ENCODE results near the gene PCDHA5.
"Not testable (repeated sequence)": the region's sequence is repeated elsewhere in the genome, so short reads cannot be mapped to it uniquely, and the experiment has no call there.

The PCDHA5 gene

DNA sequence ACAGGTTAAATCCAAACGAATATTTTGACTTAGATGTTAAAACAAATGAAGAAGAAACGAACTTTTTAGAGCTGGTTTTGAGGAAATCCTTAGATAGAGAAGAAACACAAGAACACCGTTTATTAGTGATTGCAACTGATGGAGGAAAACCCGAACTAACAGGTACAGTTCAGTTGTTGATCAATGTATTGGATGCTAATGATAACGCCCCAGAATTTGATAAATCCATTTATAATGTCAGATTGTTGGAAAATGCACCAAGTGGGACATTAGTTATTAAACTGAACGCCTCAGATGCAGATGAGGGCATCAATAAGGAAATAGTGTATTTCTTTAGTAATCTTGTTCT, 842 bp downstream of the PCDHA5 start:
- DNase-seq: peak in 1 of 10 donors; percentile 28
- intact Hi-C loops (cut with DNase I): no loop called here

DNA sequence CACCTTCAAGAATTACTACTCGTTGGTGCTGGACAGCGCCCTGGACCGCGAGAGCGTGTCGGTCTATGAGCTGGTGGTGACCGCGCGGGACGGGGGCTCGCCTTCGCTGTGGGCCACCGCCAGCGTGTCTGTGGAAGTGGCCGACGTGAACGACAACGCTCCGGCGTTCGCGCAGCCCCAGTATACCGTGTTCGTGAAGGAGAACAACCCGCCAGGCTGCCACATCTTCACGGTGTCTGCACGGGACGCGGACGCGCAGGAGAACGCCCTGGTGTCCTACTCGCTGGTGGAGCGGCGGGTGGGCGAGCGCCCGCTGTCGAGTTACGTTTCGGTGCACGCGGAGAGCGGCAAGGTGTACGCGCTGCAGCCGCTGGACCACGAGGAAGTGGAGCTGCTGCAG, 1.6 kb downstream of the PCDHA5 start:
- peak in 1 of 10 donors; percentile 48 for DNase-seq
- intact Hi-C loops (cut with DNase I): not testable (repeated sequence)

DNA sequence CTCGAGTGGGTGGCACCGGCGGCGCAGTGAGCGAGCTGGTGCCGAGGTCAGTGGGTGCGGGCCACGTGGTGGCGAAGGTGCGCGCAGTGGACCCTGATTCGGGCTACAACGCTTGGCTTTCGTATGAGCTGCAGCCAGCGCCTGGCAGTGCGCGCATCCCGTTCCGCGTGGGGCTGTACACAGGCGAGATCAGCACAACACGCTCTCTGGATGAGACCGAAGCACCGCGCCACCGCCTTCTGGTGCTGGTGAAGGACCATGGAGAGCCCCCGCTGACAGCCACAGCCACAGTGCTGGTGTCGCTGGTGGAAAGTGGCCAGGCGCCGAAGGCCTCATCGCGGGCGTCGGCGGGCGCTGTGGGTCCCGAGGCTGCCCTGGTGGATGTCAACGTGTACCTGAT, 2.1 kb downstream of the PCDHA5 start:
- peak in 2 of 10 donors; percentile 61 to 82 for DNase-seq

DNA sequence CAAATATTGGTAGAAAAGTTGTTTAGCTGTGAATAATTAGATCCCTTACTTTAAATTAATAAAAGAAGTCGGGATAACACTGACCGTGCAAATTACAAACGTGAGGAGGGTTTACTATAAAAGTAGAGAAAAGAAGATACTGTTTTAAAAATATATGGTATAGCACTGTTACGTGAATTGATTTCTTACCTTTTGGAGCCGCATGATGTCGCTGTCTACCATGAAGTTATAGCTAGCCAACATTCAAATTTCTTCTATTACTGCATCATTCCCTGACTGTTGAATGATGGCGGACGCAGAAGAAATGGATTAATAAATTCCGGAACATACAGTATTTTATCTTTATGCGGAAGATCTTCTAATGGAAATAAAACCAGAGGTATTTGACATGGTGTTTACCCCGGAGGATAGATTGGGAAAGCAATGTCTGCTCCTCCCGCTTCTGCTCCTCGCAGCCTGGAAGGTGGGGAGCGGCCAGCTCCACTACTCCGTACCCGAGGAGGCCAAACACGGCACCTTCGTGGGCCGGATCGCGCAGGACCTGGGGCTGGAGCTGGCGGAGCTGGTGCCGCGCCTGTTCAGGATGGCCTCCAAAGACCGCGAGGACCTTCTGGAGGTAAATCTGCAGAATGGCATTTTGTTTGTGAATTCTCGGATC, 6.4 kb downstream of the PCDHA5 start, which contains the start of gene PCDHA6:
PCDHA6 (plus strand) TSS at position 257 of the 658 bp plus-strand sequence; CDS start at position 389, 132 bp downstream.
- DNase-seq: no peak
- intact Hi-C loops (cut with DNase I): no loop called here

More for the DNA sequence above, 2.1 kb downstream of the PCDHA5 start:
- intact Hi-C loops (cut with DNase I): no loop called here

DNA sequence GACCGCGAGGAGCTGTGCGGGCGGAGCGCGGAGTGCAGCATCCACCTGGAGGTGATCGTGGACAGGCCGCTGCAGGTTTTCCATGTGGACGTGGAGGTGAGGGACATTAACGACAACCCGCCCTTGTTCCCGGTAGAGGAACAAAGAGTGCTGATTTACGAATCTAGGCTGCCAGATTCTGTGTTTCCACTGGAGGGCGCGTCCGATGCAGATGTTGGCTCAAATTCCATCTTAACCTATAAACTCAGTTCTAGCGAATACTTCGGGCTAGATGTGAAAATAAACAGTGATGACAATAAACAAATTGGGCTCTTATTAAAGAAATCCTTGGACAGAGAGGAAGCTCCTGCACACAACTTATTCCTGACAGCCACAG, 6.9 kb downstream of the PCDHA5 start:
- intact Hi-C loops (cut with DNase I): no loop called here
- DNase-seq: no peak

DNA sequence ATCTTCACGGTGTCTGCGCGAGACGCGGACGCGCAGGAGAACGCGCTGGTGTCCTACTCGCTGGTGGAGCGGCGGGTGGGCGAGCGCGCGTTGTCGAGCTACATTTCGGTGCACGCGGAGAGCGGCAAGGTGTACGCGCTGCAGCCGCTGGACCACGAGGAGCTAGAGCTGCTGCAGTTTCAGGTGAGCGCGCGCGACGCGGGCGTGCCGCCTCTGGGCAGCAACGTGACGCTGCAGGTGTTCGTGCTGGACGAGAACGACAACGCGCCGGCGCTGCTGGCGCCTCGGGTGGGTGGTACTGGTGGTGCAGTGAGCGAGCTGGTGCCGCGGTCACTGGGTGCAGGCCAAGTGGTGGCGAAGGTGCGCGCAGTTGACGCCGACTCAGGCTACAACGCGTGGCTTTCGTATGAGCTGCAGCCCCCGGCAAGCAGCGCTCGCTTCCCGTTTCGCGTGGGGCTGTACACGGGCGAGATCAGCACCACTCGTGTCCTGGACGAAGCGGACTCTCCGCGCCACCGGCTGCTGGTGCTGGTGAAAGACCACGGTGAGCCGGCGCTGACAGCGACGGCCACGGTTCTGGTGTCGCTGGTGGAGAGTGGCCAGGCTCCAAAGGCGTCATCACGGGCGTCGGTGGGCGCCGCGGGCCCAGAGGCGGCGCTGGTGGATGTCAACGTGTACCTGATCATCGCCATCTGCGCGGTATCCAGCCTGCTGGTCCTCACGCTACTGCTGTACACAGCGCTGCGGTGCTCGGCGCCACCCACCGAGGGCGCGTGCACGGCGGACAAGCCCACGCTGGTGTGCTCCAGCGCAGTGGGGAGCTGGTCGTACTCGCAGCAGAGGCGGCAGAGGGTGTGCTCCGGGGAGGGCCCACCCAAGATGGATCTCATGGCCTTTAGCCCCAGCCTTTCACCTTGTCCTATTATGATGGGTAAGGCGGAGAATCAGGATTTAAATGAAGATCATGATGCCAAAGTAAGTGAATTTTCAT, 8.4 kb downstream of the PCDHA5 start:
- DNase-seq: peak in 3 of 10 donors; percentile 50 to 76 (median 59)
- intact Hi-C loops (cut with DNase I): not testable (repeated sequence)

DNA sequence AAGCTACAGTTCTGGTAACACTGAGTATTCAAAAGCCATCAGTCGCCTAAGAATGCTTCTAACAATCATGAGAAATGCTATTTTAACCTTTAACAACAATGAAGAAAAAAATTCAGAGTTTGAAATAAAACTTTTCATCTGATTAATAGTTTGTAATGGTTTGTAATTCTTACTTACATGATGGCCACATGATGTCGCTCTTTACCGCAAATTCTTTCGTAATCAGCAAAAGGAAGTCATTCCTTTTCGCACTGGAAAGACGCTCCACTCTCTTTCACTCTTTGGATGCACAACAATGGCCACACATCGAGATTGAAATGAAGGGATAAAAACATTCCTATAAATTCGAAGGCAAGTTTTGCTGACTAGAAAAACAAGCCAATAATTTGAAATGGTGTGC, 12.6 kb downstream of the PCDHA5 start, which contains the start of gene PCDHA7:
PCDHA7 (plus strand) TSS at position 277 of the 400 bp plus-strand sequence; CDS start at position 392, 115 bp downstream.
- DNase-seq: no peak
- intact Hi-C loops (cut with DNase I): no loop called here

DNA sequence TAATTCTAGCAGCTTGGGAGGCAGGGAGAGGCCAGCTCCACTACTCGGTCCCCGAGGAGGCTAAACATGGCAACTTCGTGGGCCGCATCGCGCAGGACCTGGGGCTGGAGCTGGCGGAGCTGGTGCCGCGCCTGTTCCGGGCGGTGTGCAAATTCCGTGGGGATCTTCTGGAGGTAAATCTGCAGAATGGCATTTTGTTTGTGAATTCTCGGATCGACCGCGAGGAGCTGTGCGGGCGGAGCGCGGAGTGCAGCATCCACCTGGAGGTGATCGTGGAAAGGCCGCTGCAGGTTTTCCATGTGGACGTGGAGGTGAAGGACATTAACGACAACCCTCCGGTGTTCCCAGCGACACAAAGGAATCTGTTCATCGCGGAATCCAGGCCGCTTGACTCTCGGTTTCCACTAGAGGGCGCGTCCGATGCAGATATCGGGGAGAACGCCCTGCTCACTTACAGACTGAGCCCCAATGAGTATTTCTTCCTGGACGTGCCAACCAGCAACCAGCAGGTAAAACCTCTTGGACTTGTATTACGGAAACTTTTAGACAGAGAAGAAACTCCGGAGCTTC, 13.1 kb downstream of the PCDHA5 start:
- intact Hi-C loops (cut with DNase I): not testable (repeated sequence)
- peak in 2 of 10 donors; percentile 57 for DNase-seq

DNA sequence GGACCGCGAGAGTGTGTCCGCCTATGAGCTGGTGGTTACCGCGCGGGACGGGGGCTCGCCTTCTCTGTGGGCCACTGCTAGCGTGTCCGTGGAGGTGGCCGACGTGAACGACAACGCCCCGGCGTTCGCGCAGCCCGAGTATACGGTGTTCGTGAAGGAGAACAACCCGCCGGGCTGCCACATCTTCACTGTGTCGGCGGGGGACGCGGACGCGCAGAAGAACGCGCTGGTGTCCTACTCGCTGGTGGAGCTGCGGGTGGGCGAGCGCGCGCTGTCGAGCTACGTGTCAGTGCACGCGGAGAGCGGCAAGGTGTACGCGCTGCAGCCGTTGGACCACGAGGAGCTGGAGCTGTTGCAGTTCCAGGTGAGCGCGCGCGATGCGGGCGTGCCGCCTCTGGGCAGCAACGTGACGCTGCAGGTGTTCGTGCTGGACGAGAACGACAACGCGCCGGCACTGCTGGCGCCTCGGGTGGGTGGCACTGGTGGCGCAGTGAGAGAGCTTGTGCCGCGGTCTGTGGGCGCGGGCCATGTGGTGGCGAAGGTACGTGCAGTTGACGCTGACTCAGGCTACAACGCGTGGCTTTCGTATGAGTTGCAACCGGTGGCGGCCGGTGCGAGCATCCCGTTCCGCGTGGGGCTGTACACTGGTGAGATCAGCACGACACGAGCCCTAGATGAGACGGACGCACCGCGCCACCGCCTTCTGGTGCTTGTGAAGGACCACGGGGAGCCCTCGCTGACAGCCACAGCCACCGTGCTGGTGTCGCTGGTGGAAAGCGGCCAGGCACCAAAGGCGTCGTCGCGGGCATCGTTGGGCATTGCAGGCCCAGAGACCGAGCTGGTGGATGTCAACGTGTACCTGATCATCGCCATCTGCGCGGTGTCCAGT, 14.5 kb downstream of the PCDHA5 start:
- peak in 2 of 10 donors; percentile 71 to 84 for DNase-seq
- intact Hi-C loops (cut with DNase I): no loop called here

DNA sequence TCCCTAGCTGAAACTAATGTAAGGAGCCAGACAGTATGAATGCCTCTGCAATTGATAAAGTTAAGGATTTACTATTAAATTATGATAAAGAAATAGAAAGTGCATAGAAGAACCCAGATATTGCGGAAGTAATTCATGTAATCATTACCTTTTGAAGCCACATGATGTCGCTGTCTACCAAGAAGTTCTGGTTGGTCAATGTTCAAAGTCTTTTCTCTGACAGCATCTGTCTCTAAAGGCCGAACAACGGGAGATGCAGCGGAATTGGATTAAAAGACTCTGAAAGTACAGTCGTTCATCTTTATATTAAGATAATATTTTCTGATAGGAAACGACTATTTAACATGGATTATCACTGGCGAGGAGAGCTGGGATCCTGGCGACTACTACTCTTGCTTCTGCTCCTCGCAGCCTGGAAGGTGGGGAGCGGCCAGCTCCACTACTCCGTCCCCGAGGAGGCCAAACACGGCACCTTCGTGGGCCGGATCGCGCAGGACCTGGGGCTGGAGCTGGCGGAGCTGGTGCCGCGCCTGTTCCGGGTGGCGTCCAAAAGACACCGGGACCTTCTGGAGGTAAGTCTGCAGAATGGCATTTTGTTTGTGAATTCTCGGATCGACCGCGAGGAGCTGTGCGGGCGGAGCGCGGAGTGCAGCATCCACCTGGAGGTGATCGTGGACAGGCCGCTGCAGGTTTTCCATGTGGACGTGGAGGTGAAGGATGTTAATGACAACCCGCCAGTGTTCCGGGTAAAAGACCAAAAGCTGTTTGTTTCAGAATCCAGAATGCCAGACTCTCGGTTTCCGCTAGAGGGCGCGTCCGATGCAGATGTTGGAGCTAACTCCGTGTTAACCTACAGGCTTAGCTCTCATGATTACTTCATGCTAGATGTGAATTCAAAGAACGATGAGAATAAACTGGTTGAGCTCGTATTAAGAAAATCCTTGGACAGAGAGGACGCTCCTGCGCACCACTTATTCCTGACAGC, 19.9 kb downstream of the PCDHA5 start, which contains the start of gene PCDHA8:
PCDHA8 (plus strand) TSS at position 210 of the 985 bp plus-strand sequence; CDS start at position 345, 135 bp downstream.
- peak in 4 of 10 donors; percentile 53 to 82 (median 72) for DNase-seq

DNA sequence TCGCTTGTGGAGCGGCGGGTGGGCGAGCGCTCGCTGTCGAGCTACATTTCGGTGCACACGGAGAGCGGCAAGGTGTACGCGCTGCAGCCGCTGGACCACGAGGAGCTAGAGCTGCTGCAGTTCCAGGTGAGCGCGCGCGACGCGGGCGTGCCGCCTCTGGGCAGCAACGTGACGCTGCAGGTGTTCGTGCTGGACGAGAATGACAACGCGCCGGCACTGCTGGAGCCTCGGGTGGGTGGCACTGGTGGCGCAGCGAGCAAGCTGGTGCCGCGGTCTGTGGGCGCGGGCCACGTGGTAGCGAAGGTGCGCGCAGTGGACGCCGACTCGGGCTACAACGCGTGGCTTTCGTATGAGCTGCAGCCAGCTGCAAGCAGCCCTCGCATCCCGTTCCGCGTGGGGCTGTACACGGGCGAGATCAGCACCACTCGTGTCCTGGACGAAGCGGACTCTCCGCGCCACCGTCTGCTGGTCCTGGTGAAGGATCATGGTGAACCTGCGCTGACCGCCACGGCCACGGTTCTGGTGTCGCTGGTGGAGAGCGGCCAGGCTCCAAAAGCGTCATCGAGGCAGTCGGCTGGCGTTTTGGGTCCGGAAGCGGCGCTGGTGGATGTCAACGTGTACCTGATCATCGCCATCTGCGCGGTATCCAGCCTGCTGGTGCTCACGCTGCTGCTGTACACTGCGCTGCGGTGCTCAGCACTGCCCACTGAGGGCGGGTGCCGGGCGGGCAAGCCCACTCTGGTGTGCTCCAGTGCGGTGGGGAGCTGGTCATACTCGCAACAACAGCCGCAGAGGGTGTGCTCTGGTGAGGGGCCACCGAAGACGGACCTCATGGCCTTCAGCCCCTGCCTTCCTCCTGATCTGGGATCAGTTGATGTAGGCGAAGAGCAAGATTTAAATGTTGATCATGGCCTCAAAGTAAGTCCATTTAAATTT, 21.7 kb downstream of the PCDHA5 start:
- intact Hi-C loops (cut with DNase I): no loop called here

More for the DNA sequence above, 19.9 kb downstream of the PCDHA5 start, which contains the start of gene PCDHA8:
- intact Hi-C loops (cut with DNase I): no loop called here

DNA sequence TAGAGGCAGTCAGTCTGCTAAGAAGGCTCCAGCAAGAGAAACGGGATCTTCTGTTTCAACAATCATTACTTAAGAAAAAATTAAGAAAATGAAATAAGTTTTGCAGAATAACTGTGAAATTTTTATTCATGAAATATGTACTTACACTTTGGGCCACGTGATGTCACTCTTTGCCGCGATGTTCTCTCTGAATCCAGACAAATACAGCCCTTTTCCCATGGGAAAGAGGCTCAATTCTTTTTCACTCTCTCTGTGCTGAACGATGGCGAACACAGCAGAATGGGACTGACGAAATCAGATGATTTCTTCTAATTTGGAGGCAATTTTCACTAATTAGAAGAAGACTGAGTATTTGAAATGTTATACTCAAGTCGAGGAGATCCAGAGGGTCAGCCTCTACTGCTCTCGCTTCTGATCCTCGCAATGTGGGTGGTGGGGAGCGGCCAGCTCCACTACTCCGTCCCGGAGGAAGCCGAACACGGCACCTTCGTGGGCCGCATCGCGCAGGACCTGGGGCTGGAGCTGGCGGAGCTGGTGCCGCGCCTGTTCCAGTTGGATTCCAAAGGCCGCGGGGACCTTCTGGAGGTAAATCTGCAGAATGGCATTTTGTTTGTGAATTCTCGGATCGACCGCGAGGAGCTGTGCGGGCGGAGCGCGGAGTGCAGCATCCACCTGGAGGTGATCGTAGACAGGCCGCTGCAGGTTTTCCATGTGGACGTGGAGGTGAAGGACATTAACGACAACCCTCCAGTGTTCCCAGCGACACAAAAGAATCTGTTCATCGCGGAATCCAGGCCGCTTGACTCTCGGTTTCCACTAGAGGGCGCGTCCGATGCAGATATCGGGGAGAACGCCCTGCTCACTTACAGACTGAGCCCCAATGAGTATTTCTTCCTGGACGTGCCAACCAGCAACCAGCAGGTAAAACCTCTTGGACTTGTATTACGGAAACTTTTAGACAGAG, 27.0 kb downstream of the PCDHA5 start, which contains the start of gene PCDHA9:
PCDHA9 (plus strand) TSS at position 244 of the 964 bp plus-strand sequence; CDS start at position 358, 114 bp downstream.
- intact Hi-C loops (cut with DNase I): not testable (repeated sequence)
- peak in 1 of 10 donors; percentile 55 for DNase-seq

More for the DNA sequence above, 21.7 kb downstream of the PCDHA5 start:
- DNase-seq: peak in 2 of 10 donors; percentile 55 to 74

DNA sequence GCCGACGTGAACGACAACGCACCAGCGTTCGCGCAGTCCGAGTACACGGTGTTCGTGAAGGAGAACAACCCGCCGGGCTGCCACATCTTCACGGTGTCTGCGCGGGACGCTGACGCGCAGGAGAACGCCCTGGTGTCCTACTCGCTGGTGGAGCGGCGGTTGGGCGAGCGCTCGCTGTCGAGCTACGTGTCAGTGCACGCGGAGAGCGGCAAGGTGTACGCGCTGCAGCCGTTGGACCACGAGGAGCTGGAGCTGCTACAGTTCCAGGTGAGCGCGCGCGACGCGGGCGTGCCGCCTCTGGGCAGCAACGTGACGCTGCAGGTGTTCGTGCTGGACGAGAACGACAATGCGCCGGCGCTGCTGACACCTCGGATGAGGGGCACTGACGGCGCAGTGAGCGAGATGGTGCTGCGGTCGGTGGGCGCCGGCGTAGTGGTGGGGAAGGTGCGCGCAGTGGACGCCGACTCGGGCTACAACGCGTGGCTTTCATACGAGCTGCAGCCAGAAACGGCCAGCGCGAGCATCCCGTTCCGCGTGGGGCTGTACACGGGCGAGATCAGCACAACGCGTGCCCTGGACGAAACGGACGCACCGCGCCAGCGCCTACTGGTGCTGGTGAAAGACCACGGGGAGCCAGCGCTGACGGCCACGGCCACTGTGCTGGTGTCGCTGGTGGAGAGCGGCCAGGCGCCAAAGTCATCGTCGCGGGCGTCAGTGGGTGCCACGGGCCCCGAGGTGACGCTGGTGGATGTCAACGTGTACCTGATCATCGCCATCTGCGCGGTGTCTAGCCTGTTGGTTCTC, 28.6 kb downstream of the PCDHA5 start:
- intact Hi-C loops (cut with DNase I): not testable (repeated sequence)
- DNase-seq: peak in 1 of 10 donors; percentile 77

DNA sequence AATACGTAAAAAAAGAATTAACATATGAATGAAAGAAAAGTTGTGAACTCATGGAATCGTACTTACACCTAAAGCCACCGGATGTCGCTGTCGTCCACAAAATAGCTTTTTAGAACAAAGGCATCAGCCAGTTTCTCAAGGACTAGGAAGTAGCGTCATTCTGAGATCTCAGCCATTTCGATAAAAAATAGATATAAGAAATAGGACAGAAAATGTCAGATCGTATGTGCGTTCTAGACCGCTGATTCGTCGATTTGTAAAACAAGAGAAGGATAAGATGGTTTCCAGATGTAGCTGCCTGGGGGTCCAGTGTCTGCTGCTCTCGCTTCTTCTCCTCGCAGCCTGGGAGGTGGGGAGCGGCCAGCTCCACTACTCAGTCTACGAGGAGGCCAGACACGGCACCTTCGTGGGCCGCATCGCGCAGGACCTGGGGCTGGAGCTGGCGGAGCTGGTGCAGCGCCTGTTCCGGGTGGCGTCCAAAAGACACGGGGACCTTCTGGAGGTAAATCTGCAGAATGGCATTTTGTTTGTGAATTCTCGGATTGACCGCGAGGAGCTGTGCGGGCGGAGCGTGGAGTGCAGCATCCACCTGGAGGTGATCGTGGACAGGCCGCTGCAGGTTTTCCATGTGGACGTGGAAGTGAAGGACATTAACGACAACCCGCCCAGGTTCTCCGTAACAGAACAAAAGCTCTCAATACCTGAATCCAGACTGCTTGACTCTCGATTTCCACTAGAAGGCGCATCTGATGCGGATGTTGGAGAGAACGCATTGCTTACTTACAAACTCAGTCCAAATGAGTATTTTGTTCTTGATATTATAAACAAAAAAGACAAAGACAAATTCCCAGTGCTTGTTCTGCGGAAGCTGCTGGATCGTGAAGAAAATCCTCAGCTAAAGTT, 34.6 kb downstream of the PCDHA5 start, which contains the start of gene PCDHA10:
PCDHA10 (plus strand) TSS at position 126 of the 903 bp plus-strand sequence; CDS start at position 278, 152 bp downstream.
- intact Hi-C loops (cut with DNase I): no loop called here
- peak in 1 of 10 donors; percentile 75 for DNase-seq
